HepG2 (cell line): ENCODE measurements around the gene GGA1. TPM values are rescaled to one million over a fixed set of nuclear protein-coding genes. Genes with fewer than 3 reads are reported as not detected.

Experiments used
- AKNA ChIP-seq: sonication (generic); formaldehyde crosslinking; IDR thresholded peaks from 2 replicates; pipeline ENCODE4 v1.4.0; 2020; ENCODE audit warnings: missing genetic modification reagents, borderline replicate concordance
- ATF4 ChIP-seq, 2 experiments: fragments of 450-650 bp in 1 of 2; sonication (generic) in 1 of 2; formaldehyde crosslinking; IDR thresholded peaks; 2 replicates each; pipeline versions ENCODE4 v1.5.0 to v1.8.0; 2020 to 2022; ENCODE audit warnings: mild to moderate bottlenecking in 1 of 2, missing genetic modification reagents in 1 of 2
- CHD4 ChIP-seq: fragments of 200-600 bp; sonication (generic); IDR thresholded peaks from 2 replicates; pipeline ENCODE4 v1.7.0; 2017; ENCODE audit warnings: mild to moderate bottlenecking, low read length, borderline replicate concordance
- ELF4 ChIP-seq: sonication (generic); formaldehyde crosslinking; IDR thresholded peaks from 2 replicates; pipeline ENCODE4 v1.5.0; 2020; ENCODE audit warnings: missing genetic modification reagents, mild to moderate bottlenecking, moderate library complexity, borderline replicate concordance
- FOXJ3 ChIP-seq: sonication (generic); formaldehyde crosslinking; IDR thresholded peaks from 2 replicates; pipeline ENCODE4 v1.4.0; 2020; ENCODE audit warnings: missing genetic modification reagents, mild to moderate bottlenecking, borderline replicate concordance
- GATAD2A ChIP-seq: IDR thresholded peaks from 2 replicates; pipeline ENCODE4 v1.6.1; 2016
- HNRNPK ChIP-seq: fragments of 200-400 bp; formaldehyde crosslinking; IDR thresholded peaks from 2 replicates; pipeline ENCODE4 v1.6.1; 2018; ENCODE audit warnings: low read length, low read depth, moderate library complexity, mild to moderate bottlenecking; ENCODE audit not compliant: poor library complexity, severe bottlenecking
- KLF6 ChIP-seq: IDR thresholded peaks from 2 replicates; pipeline ENCODE4 v1.8.0; 2016; ENCODE audit warnings: missing biosample characterization, missing genetic modification reagents
- MXD4 ChIP-seq: IDR thresholded peaks from 2 replicates; pipeline ENCODE4 v1.6.1; 2016; ENCODE audit warnings: mild to moderate bottlenecking, missing biosample characterization, missing genetic modification reagents
- PHF21A ChIP-seq: sonication (generic); formaldehyde crosslinking; IDR thresholded peaks from 2 replicates; pipeline ENCODE4 v1.5.0; 2020; ENCODE audit warnings: mild to moderate bottlenecking, missing genetic modification reagents
- POGZ ChIP-seq: sonication (generic); formaldehyde crosslinking; IDR thresholded peaks from 2 replicates; pipeline ENCODE4 v1.4.0; 2020; ENCODE audit warnings: mild to moderate bottlenecking, missing genetic modification reagents
- RBM22 ChIP-seq: fragments of 200-400 bp; formaldehyde crosslinking; optimal IDR thresholded peaks from 2 replicates; pipeline ENCODE3; 2017; ENCODE audit warnings: mild to moderate bottlenecking, low read length, moderate library complexity
- SUZ12 ChIP-seq: fragments of 150-350 bp; IDR thresholded peaks from 2 replicates; pipeline ENCODE4 v1.6.1; 2014; ENCODE audit warnings: low read depth, low read length
- XRCC5 ChIP-seq: fragments of 200-400 bp; formaldehyde crosslinking; optimal IDR thresholded peaks from 2 replicates; pipeline ENCODE3; 2017; ENCODE audit warnings: mild to moderate bottlenecking, low read length
- ZFP36 ChIP-seq: fragments of 150-350 bp; IDR thresholded peaks from 2 replicates; pipeline ENCODE4 v1.6.1; 2018; ENCODE audit warnings: borderline replicate concordance, low read length, low read depth; ENCODE audit not compliant: partially characterized antibody
- ZIK1 ChIP-seq: sonication (generic); formaldehyde crosslinking; IDR thresholded peaks from 2 replicates; pipeline ENCODE4 v1.5.0; 2020; ENCODE audit warnings: mild to moderate bottlenecking, low read depth, missing genetic modification reagents, borderline replicate concordance
- ZNF251 ChIP-seq: sonication (generic); formaldehyde crosslinking; IDR thresholded peaks from 2 replicates; pipeline ENCODE4 v1.9.0; 2021; ENCODE audit warnings: mild to moderate bottlenecking, missing genetic modification reagents
- ZNF282 ChIP-seq: fragments of 450-650 bp; IDR thresholded peaks from 2 replicates; pipeline ENCODE4 v1.6.1; 2018; ENCODE audit not compliant: partially characterized antibody
- ZNF44 ChIP-seq: sonication (generic); formaldehyde crosslinking; IDR thresholded peaks from 2 replicates; pipeline ENCODE4 v1.5.1; 2020; ENCODE audit warnings: mild to moderate bottlenecking, missing genetic modification reagents
- ZNF570 ChIP-seq: sonication (generic); formaldehyde crosslinking; IDR thresholded peaks from 2 replicates; pipeline ENCODE4 v1.4.0; 2020; ENCODE audit warnings: mild to moderate bottlenecking, missing genetic modification reagents, borderline replicate concordance
- ZNF740 ChIP-seq: sonication (generic); formaldehyde crosslinking; IDR thresholded peaks from 2 replicates; pipeline ENCODE4 v1.4.0; 2020; ENCODE audit warnings: missing genetic modification reagents
- ZNF747 ChIP-seq: sonication (generic); formaldehyde crosslinking; IDR thresholded peaks from 2 replicates; pipeline ENCODE4 v1.8.1; 2023; ENCODE audit warnings: missing genetic modification reagents, mild to moderate bottlenecking, borderline replicate concordance
- ZNF761 ChIP-seq: sonication (generic); formaldehyde crosslinking; conservative IDR thresholded peaks from 2 replicates; pipeline ENCODE4 v1.4.0; 2020; ENCODE audit warnings: mild to moderate bottlenecking, missing genetic modification reagents
- ZNF784 ChIP-seq: sonication (generic); formaldehyde crosslinking; IDR thresholded peaks from 2 replicates; pipeline ENCODE4 v1.5.1; 2020; ENCODE audit warnings: missing genetic modification reagents, mild to moderate bottlenecking, borderline replicate concordance
- polyA plus RNA-seq, 8 experiments: library from polyadenylated mRNA; depleted of rRNA in 3 of 8; stranded (reverse) in 7 of 8; unstranded in 1 of 8; fragments of >200 nt; fragmentation: Illumina TruSeq in 4 of 8; extraction: Trizol in 4 of 8; gene quantifications; 2 replicates each; pipeline versions ENCODE4 v1.2.1 to v1.2.3, GENCODE V29; 2011 to 2016; ENCODE audit warnings: low read depth in 4 of 8, missing spikeins in 1 of 8, mixed read lengths in 1 of 8; ENCODE audit not compliant: insufficient read depth in 1 of 8
- total RNA-seq, 5 experiments: library from RNA; depleted of rRNA; stranded (reverse); fragments of >200 nt; fragmentation: Illumina TruSeq; extraction: Trizol; gene quantifications; 2 replicates each; pipeline ENCODE4 v1.2.3, GENCODE V29; 2016; ENCODE audit warnings: low read depth in 1 of 5

Gene GGA1
- total and polyA plus RNA-seq, 2 of the 13 experiments (the other 11 are each of a cell fraction or from before 2014, with no cell fraction given): 29.1 to 87.2 TPM

- no peak for TF ChIP-seq ZNF740 (CRISPR knock-in tag)
- no peak for TF ChIP-seq PHF21A (CRISPR knock-in tag)
- no peak for TF ChIP-seq ZNF44 (CRISPR knock-in tag)
- peak; percentile 80 for TF ChIP-seq XRCC5
- TF ChIP-seq ZNF784: no peak
- TF ChIP-seq ELF4 (CRISPR knock-in tag): no peak
- no peak for TF ChIP-seq HNRNPK
- no peak for TF ChIP-seq POGZ
- no peak for TF ChIP-seq SUZ12
- TF ChIP-seq ZNF570: no peak
- peak; percentile 71 for TF ChIP-seq ZNF761
- no peak; the same call in 1 of the 2 replicates for TF ChIP-seq MXD4 (CRISPR knock-in tag)
- TF ChIP-seq ZNF282: no peak
- no peak for TF ChIP-seq AKNA (CRISPR knock-in tag)
- no peak for TF ChIP-seq KLF6 (CRISPR knock-in tag)
- TF ChIP-seq ATF4 (CRISPR knock-in tag; IDR thresholded peaks at IDR 0.05): no peak
- TF ChIP-seq ZNF251: no peak
- peak; percentile 58; the same call in 1 of the 2 replicates for TF ChIP-seq GATAD2A (CRISPR knock-in tag)
- peak; percentile 54 for TF ChIP-seq ZFP36
- TF ChIP-seq RBM22: no peak
- peak; percentile 57; the same call in 1 of the 2 replicates for TF ChIP-seq CHD4
- TF ChIP-seq ZIK1: peak; percentile 35; the same call in 1 of the 2 replicates
- TF ChIP-seq ZNF747 (CRISPR knock-in tag): no peak
- TF ChIP-seq FOXJ3 (CRISPR knock-in tag): no peak
These were observed 23.0 kb downstream of the GGA1 start (continued) for GRCh38 chr22:37631448-37632173.
